GM23338 (cell line): ENCODE measurements around the gene ABHD5.

Experiments used
- CREB1 ChIP-seq: fragments of 250-450 bp; sonication (Bioruptor Pico); IDR thresholded peaks from 2 replicates; pipeline ENCODE4 v1.5.0; 2020; ENCODE audit warnings: low read depth, mild to moderate bottlenecking, moderate library complexity
- CTCF ChIP-seq, 2 experiments: fragments of 200-600 bp in 1 of 2; sonication (generic) in 1 of 2; conservative IDR thresholded peaks; 2 replicates each; pipeline versions ENCODE4 v1.5.1 to v1.6.1; 2016 to 2017; ENCODE audit warnings: antibody characterized with exemption in 2 of 2, low read depth in 2 of 2, mild to moderate bottlenecking in 2 of 2, moderate library complexity in 1 of 2
- EZH2 ChIP-seq: fragments of 200-600 bp; sonication (generic); IDR thresholded peaks from one replicate; pipeline ENCODE4 v1.8.0; 2017; ENCODE audit warnings: antibody characterized with exemption, mild to moderate bottlenecking, low read depth; ENCODE audit not compliant: unreplicated experiment
- EZH2phosphoT487 ChIP-seq: fragments of 200-600 bp; sonication (generic); IDR thresholded peaks from one replicate; pipeline ENCODE4 v1.8.1; 2018; ENCODE audit warnings: antibody characterized with exemption; ENCODE audit not compliant: unreplicated experiment
- JUNB ChIP-seq: IDR thresholded peaks from one replicate; pipeline ENCODE4 v1.6.1; 2016; ENCODE audit warnings: antibody characterized with exemption; ENCODE audit not compliant: unreplicated experiment
- POLR2AphosphoS5 ChIP-seq: IDR thresholded peaks from 2 replicates; pipeline ENCODE4 v1.6.1; 2016; ENCODE audit warnings: antibody characterized with exemption, low read depth
- ZNF114 ChIP-seq: fragments of 250-450 bp; sonication (Bioruptor Pico); IDR thresholded peaks from 2 replicates; pipeline ENCODE4 v1.5.0; 2020; ENCODE audit warnings: mild to moderate bottlenecking, moderate library complexity
- ZNF331 ChIP-seq: fragments of 250-450 bp; sonication (Bioruptor Pico); IDR thresholded peaks from 2 replicates; pipeline ENCODE4 v1.5.0; 2020; ENCODE audit warnings: low read depth, mild to moderate bottlenecking, moderate library complexity
- TF ChIP-seq, protein P1 (sequence below): IDR thresholded peaks from one replicate; pipeline ENCODE4 v1.6.1; 2018; ENCODE audit warnings: antibody characterized with exemption; ENCODE audit not compliant: unreplicated experiment
- TF ChIP-seq, protein P2 (sequence below): IDR thresholded peaks from 2 replicates; pipeline ENCODE4 v1.6.1; 2016; ENCODE audit warnings: antibody characterized with exemption

- TF ChIP-seq EZH2: no peak
- no peak for TF ChIP-seq CTCF (conservative IDR thresholded peaks at IDR 0.05; ENCODE audit: low read depth in 2 of 2)
- no peak for TF ChIP-seq POLR2AphosphoS5
- TF ChIP-seq, protein P1, sequence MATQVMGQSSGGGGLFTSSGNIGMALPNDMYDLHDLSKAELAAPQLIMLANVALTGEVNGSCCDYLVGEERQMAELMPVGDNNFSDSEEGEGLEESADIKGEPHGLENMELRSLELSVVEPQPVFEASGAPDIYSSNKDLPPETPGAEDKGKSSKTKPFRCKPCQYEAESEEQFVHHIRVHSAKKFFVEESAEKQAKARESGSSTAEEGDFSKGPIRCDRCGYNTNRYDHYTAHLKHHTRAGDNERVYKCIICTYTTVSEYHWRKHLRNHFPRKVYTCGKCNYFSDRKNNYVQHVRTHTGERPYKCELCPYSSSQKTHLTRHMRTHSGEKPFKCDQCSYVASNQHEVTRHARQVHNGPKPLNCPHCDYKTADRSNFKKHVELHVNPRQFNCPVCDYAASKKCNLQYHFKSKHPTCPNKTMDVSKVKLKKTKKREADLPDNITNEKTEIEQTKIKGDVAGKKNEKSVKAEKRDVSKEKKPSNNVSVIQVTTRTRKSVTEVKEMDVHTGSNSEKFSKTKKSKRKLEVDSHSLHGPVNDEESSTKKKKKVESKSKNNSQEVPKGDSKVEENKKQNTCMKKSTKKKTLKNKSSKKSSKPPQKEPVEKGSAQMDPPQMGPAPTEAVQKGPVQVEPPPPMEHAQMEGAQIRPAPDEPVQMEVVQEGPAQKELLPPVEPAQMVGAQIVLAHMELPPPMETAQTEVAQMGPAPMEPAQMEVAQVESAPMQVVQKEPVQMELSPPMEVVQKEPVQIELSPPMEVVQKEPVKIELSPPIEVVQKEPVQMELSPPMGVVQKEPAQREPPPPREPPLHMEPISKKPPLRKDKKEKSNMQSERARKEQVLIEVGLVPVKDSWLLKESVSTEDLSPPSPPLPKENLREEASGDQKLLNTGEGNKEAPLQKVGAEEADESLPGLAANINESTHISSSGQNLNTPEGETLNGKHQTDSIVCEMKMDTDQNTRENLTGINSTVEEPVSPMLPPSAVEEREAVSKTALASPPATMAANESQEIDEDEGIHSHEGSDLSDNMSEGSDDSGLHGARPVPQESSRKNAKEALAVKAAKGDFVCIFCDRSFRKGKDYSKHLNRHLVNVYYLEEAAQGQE: no peak
- TF ChIP-seq CREB1: no peak
- TF ChIP-seq, protein P2, sequence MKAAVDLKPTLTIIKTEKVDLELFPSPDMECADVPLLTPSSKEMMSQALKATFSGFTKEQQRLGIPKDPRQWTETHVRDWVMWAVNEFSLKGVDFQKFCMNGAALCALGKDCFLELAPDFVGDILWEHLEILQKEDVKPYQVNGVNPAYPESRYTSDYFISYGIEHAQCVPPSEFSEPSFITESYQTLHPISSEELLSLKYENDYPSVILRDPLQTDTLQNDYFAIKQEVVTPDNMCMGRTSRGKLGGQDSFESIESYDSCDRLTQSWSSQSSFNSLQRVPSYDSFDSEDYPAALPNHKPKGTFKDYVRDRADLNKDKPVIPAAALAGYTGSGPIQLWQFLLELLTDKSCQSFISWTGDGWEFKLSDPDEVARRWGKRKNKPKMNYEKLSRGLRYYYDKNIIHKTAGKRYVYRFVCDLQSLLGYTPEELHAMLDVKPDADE: no peak
- no peak for TF ChIP-seq EZH2phosphoT487
- no peak for TF ChIP-seq ZNF331 (CRISPR knock-in tag)
- TF ChIP-seq ZNF114 (CRISPR knock-in tag): no peak
- TF ChIP-seq JUNB: no peak
Measured at GRCh38 chr3:43764056-43764455, 73.3 kb downstream of the ABHD5 start.
